ENCODE measurements around the gene MRPL36.

DNA sequence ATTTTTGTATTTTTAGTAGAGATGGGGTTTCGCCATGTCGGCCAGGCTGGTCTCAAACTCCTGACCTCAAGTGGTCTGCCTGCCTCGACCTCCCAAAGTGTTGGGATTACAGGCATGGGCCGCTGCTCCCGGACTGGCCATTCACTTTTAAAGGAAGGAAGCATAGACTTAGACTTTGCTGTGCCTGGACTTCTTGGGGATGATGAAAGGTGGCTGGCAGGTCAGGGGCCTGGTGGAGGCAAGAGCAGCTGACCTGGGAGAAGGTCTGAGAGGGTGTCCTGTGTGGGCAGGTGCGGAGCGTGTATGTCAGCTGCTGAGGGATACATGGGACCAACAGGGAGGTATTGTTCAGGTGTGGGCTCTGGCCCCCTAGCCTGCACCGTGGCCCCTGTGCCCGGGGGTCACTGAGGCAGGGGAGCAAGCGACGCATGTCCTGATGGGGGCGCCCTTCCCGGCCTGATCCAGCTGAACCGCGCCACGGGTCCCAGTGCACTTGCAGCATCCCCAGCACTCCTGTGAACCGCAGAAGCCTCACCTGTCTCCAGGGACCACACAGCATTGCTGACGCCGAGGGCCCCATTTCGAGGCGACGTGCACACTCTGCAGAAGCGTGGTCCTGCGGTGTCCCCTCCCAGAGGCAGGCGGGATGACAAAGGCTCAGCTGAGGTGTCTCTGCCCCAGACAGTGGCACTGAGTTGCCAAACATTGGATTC lies 24.6 kb upstream of the MRPL36 start:
- TF ChIP-seq SUZ12 (IDR thresholded peaks at IDR 0.05) (no peak), TARDBP (IDR thresholded peaks at IDR 0.05) (no peak), SP1 (IDR thresholded peaks at IDR 0.05) (no peak), NFRKB (IDR thresholded peaks at IDR 0.05) (no peak), FOXM1 (IDR thresholded peaks at IDR 0.05; ENCODE audit: borderline replicate concordance) (no peak), FOXA1 (IDR thresholded peaks at IDR 0.05) (no peak), BHLHE40 (IDR thresholded peaks at IDR 0.05; ENCODE audit: borderline replicate concordance) (no peak), HDGF (IDR thresholded peaks at IDR 0.05; ENCODE audit: borderline replicate concordance) (no peak), ZNF384 (IDR thresholded peaks at IDR 0.05) (no peak), L3MBTL2 (conservative IDR thresholded peaks at IDR 0.05) (no peak), FOXK2 (IDR thresholded peaks at IDR 0.05) (no peak), ELF4 (IDR thresholded peaks at IDR 0.05) (no peak), LEF1 (IDR thresholded peaks at IDR 0.05; ENCODE audit: borderline replicate concordance) (no peak)
- TF ChIP-seq, protein P1, sequence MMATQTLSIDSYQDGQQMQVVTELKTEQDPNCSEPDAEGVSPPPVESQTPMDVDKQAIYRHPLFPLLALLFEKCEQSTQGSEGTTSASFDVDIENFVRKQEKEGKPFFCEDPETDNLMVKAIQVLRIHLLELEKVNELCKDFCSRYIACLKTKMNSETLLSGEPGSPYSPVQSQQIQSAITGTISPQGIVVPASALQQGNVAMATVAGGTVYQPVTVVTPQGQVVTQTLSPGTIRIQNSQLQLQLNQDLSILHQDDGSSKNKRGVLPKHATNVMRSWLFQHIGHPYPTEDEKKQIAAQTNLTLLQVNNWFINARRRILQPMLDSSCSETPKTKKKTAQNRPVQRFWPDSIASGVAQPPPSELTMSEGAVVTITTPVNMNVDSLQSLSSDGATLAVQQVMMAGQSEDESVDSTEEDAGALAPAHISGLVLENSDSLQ (IDR thresholded peaks at IDR 0.05) = no peak

All from HEK293T (cell line).